ENCODE measurements around the gene IPO13.

Gene IPO13

GRCh38 chr1:43999455-43999854 lies 52.7 kb downstream of the IPO13 start:
- DNase-seq, result no peak
- no peak for TF ChIP-seq CTCF (IDR thresholded peaks at IDR 0.05; ENCODE audit: low read depth, low read length)
- H3K4me3 ChIP-seq (ENCODE audit: low read depth, low read length), result no peak overlapping the region
- H3K27ac ChIP-seq, result no peak overlapping the region
- no peaks in the 10 kb centered on the region for H3K36me3 ChIP-seq
- no peaks in the 10 kb centered on the region for H3K27me3 ChIP-seq (ENCODE audit: insufficient read depth, low read depth, severe bottlenecking)
- H3K9me3 ChIP-seq (ENCODE audit: severe bottlenecking), result no peaks in the 10 kb centered on the region

- Histone ChIP-seq H3K27ac (no peak overlapping the region), H3K4me3 (ENCODE audit: low read depth, low read length) (no peak overlapping the region), H3K27me3 (ENCODE audit: insufficient read depth, low read depth, severe bottlenecking) (no peaks in the 10 kb centered on the region), H3K36me3 (no peaks in the 10 kb centered on the region), H3K9me3 (ENCODE audit: severe bottlenecking) (no peaks in the 10 kb centered on the region)
- TF ChIP-seq CTCF (IDR thresholded peaks at IDR 0.05; ENCODE audit: low read depth, low read length), result no peak
- no peak for DNase-seq
Observed at GRCh38 chr1:44000122-44000665, 53.4 kb downstream of the IPO13 start.

- TF ChIP-seq CTCF (IDR thresholded peaks at IDR 0.05; ENCODE audit: low read depth, low read length), result no peak
- H3K4me3 ChIP-seq (ENCODE audit: low read depth, low read length), result no peak overlapping the region
- DNase-seq, result no peak
Observed at GRCh38 chr1:44002165-44002564, 55.4 kb downstream of the IPO13 start.

GRCh38 chr1:44002606-44003157 lies 55.9 kb downstream of the IPO13 start:
- no peaks in the 10 kb centered on the region for H3K36me3 ChIP-seq
- DNase-seq, result no peak
- TF ChIP-seq CTCF (IDR thresholded peaks at IDR 0.05; ENCODE audit: low read depth, low read length), result peak; percentile 42; the same call in 1 of the 2 replicates

More at GRCh38 chr1:44002165-44002564, 55.4 kb downstream of the IPO13 start:
- H3K27me3 ChIP-seq (ENCODE audit: insufficient read depth, low read depth, severe bottlenecking), result no peaks in the 10 kb centered on the region
- H3K36me3 ChIP-seq, result no peaks in the 10 kb centered on the region
- H3K9me3 ChIP-seq (ENCODE audit: severe bottlenecking), result no peaks in the 10 kb centered on the region
- H3K27ac ChIP-seq, result no peak overlapping the region

GRCh38 chr1:44008259-44008658 lies 61.5 kb downstream of the IPO13 start:
- no peaks in the 10 kb centered on the region for H3K36me3 ChIP-seq
- no peak overlapping the region for H3K27ac ChIP-seq
- no peaks in the 10 kb centered on the region for H3K27me3 ChIP-seq (ENCODE audit: insufficient read depth, low read depth, severe bottlenecking)
- DNase-seq, result no peak
- no peak overlapping the region for H3K4me3 ChIP-seq (ENCODE audit: low read depth, low read length)
- H3K9me3 ChIP-seq (ENCODE audit: severe bottlenecking), result no peaks in the 10 kb centered on the region
- no peak for TF ChIP-seq CTCF (IDR thresholded peaks at IDR 0.05; ENCODE audit: low read depth, low read length)

More at GRCh38 chr1:44002606-44003157, 55.9 kb downstream of the IPO13 start:
- Histone ChIP-seq H3K27ac (no peak overlapping the region), H3K27me3 (ENCODE audit: insufficient read depth, low read depth, severe bottlenecking) (no peaks in the 10 kb centered on the region), H3K9me3 (ENCODE audit: severe bottlenecking) (no peaks in the 10 kb centered on the region), H3K4me3 (ENCODE audit: low read depth, low read length) (no peak overlapping the region)
